Pancreas (tissue), 10 donors: ENCODE measurements around the gene DENND1A. TPM values are rescaled to one million over a fixed set of nuclear protein-coding genes. Genes with fewer than 3 reads are reported as not detected.

Source experiments
- ATAC-seq, 4 donors: fragments of 200-7000 bp; cut with Tn5 transposase; one replicate each; pipeline versions ENCODE4 v1.8.0 to v1.9.1; 2020; ENCODE audit warnings: mild to moderate bottlenecking in 4 of 4, moderate library complexity in 4 of 4
- DNase-seq, 6 donors: peaks; one replicate each; pipeline ENCODE4 v3.0.0-alpha.2; 2020
- FAIRE-seq: peaks from 2 replicates; lab custom pipeline; 2012; peaks lifted over from hg19 to GRCh38; lab: Jason Lieb, UNC
- H3K27ac ChIP-seq, 4 donors: fragments of 200-600 bp; sonication (generic); 1 replicate in 3 of 4; 2 replicates in 1 of 4; pipeline versions ENCODE4 v1.5.0 to v1.8.0; 2020
- H3K27me3 ChIP-seq, 4 donors: fragments of 200-600 bp; one replicate each; pipeline ENCODE4 v1.8.0; 2021
- H3K36me3 ChIP-seq, 3 donors: fragments of 200-600 bp; sonication (generic) in 1 of 3; one replicate each; pipeline versions ENCODE4 v1.5.0 to v1.8.0; 2020 to 2021
- H3K4me1 ChIP-seq, 3 donors: fragments of 200-600 bp; one replicate each; pipeline ENCODE4 v1.8.0; 2021
- H3K4me3 ChIP-seq, 4 donors: fragments of 200-600 bp; sonication (generic) in 2 of 4; one replicate each; pipeline versions ENCODE4 v1.5.0 to v1.8.0; 2020 to 2021
- H3K9me3 ChIP-seq, 4 donors: fragments of 200-600 bp; one replicate each; pipeline ENCODE4 v1.8.0; 2021
- CTCF ChIP-seq, 4 donors: fragments of 200-600 bp; sonication (generic) in 3 of 4; IDR thresholded peaks; one replicate each; pipeline versions ENCODE4 v1.5.0 to v1.8.0; 2021; ENCODE audit warnings: antibody characterized with exemption in 4 of 4
- WGBS, 2 donors: extraction: QIAGEN DNeasy Blood & Tissue Kit; methylation state at CpG; one replicate each; pipeline ENCODE4 v1.1.7; 2013; 5-methylcytosine and 5-hydroxymethylcytosine counted together
- intact Hi-C, 3 donors: fragments of 100-400 bp; cut with DNase I; formaldehyde crosslinking; loops; one replicate each; pipeline versions ENCODE4 v1.11.1 to v1.14.2; 2022
- polyA plus RNA-seq, 2 donors: library from polyadenylated mRNA; stranded (reverse); fragments of 200-250 nt; gene quantifications; one replicate each; pipeline ENCODE4 v1.2.3, GENCODE V29; 2013
- total RNA-seq, 6 donors: library from RNA; stranded (reverse); fragmentation: NEBNext Ultra II Directional in 4 of 6; extraction: Animal tissue kit (Norgen Biotek cat#: 25700) in 4 of 6; gene quantifications; one replicate each; pipeline versions ENCODE4 v1.2.1 to v1.2.4, GENCODE V29; 2021 to 2023
- donor health status: healthy with polysubstance abuse.
- donor health status: DM: no; HTN: no; CAD: no; lungs with moderate emphysema.
- donor health status: DM: no; HTN: no; CAD: no.
- donor health status: control.
- donor health status: control.
- donor health status: Bipolar disorder and iron deficiency.
- donor health status: DM: yes; HTN: yes; CAD: no.
- donor health status: DM: no; HTN: no; CAD: no.
- donor health status: DM: no; HTN: no; CAD: no.
- donor health status: DM: yes; HTN: yes; CAD: no.

DENND1A gene
- total and polyA plus RNA-seq, 8 donors, result 4.5 to 8.3 (median 5.6) TPM

- FAIRE-seq (no peak), ATAC-seq (no peak), DNase-seq (no peak)
- H3K4me3 ChIP-seq, result no peak overlapping the region
- no peak for TF ChIP-seq CTCF (IDR thresholded peaks at IDR 0.05)
- H3K27ac ChIP-seq, result no peak overlapping the region
- no peaks in the 10 kb centered on the region for H3K9me3 ChIP-seq
- WGBS, 2 donors, result 94 to 98% methylated on average over 5 of the region's 5 CpGs
- H3K27me3 ChIP-seq, result peaks cover 0 to 36% (median 0%) of the 10 kb centered on the region in 4 donors
- intact Hi-C loops, result no loop called here
- no peaks in the 10 kb centered on the region for H3K36me3 ChIP-seq
- H3K4me1 ChIP-seq, result no peaks in the 10 kb centered on the region
Measured at GRCh38 chr9:123689701-123690428, 240.1 kb downstream of the DENND1A start.

- Histone ChIP-seq H3K4me3 (no peak overlapping the region), H3K36me3 (no peaks in the 10 kb centered on the region), H3K27ac (no peak overlapping the region), H3K27me3 (peaks cover 0 to 38% (median 4%) of the 10 kb centered on the region in 4 donors), H3K9me3 (no peaks in the 10 kb centered on the region), H3K4me1 (no peaks in the 10 kb centered on the region)
- 85 to 88% methylated on average over 6 of the region's 6 CpGs for WGBS, 2 donors
- FAIRE-seq (no peak), DNase-seq (no peak), ATAC-seq (no peak)
- TF ChIP-seq CTCF (IDR thresholded peaks at IDR 0.05), result no peak
- intact Hi-C loops, result no loop called here
Measured at GRCh38 chr9:123687246-123687751, 242.6 kb downstream of the DENND1A start.

- WGBS, 2 donors, result 95 to 97% methylated on average over 3 of the region's 3 CpGs
- H3K27me3 ChIP-seq, result peaks cover 0 to 38% (median 4%) of the 10 kb centered on the region in 4 donors
- no peak overlapping the region for H3K4me3 ChIP-seq
- H3K36me3 ChIP-seq, result no peaks in the 10 kb centered on the region
- FAIRE-seq (no peak), ATAC-seq (no peak), DNase-seq (no peak)
- intact Hi-C loops, result no loop called here
- TF ChIP-seq CTCF (IDR thresholded peaks at IDR 0.05), result no peak
- H3K4me1 ChIP-seq, result no peaks in the 10 kb centered on the region
- no peaks in the 10 kb centered on the region for H3K9me3 ChIP-seq
- no peak overlapping the region for H3K27ac ChIP-seq
Measured at GRCh38 chr9:123686829-123687192, 243.1 kb downstream of the DENND1A start.

- 75 to 81% methylated on average over 5 of the region's 5 CpGs for WGBS, 2 donors
- intact Hi-C loops, result no loop called here
- no peaks in the 10 kb centered on the region for H3K9me3 ChIP-seq
- FAIRE-seq (no peak), ATAC-seq (no peak), DNase-seq (no peak)
- H3K27ac ChIP-seq, result no peak overlapping the region
- H3K4me1 ChIP-seq, result no peaks in the 10 kb centered on the region
- no peaks in the 10 kb centered on the region for H3K36me3 ChIP-seq
- TF ChIP-seq CTCF (IDR thresholded peaks at IDR 0.05), result no peak
- peaks cover 0 to 40% (median 4%) of the 10 kb centered on the region in 4 donors for H3K27me3 ChIP-seq
- H3K4me3 ChIP-seq, result no peak overlapping the region
Measured at GRCh38 chr9:123686131-123686828, 243.6 kb downstream of the DENND1A start.
